Measurements from ENCODE around the gene GABBR2.

The GABBR2 gene

DNA sequence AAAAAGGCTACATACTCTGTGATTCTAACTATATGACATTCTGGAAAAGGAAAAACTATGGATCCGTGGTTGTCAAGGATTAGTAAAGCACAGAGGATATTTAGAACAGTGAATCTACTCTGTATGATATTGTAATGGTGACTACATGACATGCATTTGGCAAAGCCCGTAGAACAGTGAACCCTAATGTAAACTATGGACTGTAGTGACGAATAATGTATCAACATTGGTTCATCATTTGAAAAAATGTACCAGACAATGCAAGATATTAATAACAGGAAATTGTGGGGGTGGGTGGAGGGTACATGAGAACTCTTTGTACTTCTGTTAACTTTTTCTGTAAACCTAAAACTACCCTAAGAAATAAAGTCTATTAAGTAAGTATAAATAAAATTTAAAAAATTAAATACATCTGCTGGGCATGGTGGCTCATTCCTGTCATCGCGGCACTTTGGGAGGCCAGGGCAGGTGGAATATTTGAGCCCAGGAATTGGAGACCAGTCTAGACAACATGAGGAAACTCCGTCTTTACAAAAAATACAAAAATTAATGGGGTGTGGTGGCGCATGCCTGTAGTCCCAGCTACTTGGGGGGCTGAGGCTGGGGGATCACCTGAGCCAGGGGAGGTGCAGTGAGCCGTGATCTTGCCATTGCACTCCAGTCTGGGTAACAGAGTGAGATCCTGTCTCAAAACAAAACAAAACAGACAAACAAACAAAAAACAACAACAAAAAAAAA is 351.6 kb downstream of the GABBR2 start:
- no peak for DNase-seq (ENCODE audit: low read depth in 4 of 4, low spot score in 1 of 4)

DNA sequence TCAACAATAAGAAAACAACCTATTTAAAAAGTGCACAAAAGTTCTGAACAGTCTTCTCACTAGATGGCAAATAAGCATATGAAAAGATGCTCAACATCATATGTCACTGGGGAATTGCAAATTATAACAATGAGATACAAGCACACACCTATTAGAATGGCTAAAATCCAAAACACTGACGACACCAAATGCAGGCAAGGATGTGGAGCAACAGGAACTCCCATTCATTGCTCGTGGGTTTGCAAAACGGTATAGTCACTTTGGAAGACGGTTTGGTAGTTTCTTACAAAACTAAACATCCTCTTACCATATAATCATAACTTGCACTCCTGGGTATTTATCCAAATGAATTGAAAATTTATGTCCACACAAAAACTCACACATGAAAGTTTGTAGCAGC is 352.4 kb downstream of the GABBR2 start:
- DNase-seq (ENCODE audit: low read depth in 4 of 4, low spot score in 1 of 4), result no peak

DNA sequence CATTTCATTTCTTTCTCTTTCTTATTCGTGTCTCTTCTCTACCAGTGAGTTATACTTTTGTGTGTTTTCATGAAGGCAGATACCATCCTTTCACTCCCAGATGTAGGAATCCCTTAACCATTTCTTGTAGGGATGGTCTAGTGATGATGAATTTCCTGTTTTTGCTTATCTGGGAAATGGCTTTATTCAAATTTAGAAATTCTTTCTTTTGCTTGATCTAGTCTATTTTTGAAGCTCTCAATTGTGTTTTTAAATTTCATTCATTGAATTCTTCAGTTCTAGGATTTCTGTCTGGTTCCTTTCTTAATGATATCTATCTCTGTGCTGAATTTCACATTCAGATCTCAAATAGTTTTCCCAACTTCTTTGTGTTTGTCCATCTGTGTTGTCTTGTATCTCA is 357.4 kb downstream of the GABBR2 start:
- DNase-seq (ENCODE audit: low read depth in 4 of 4, low spot score in 1 of 4), result no peak

DNA sequence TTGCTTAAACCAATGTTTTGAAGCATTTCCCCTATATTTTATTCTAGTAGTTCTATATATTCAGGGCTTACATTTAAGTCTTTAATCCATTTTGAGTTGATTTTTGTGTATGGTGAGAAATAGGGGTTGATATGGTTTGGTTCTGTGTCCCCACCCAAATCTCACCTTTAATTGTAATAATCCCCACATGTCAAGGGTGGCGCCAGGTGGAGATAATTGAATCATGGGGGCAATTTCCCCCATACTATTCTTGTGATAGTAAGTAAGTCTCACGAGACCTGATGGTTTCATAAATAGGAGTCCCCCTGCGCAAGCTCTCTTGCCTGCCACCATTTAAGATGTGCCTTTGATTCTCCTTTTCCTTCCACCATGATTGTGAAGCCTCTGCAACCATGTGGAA is 361.1 kb downstream of the GABBR2 start:
- no peak for DNase-seq (ENCODE audit: low read depth in 4 of 4, low spot score in 1 of 4)

DNA sequence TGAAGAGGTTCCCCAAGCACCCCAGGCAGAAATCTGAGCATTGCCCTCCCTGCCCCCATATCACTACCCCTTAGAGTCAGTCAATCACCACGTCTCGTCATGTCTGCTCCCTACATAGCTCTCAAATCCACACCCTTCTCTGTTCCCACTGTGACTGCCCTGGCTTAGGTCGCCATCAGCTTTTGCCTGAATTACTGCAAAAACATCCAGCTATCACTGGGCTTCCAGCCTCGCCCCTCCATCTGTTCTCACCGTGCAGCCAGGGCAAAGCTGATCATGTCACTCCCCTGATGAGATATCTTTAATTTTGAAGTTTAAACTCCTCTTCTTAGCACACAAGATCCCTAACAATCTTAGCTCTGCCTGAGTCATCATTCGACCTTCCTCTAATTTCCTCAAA is 363.7 kb downstream of the GABBR2 start:
- DNase-seq (ENCODE audit: low read depth in 4 of 4, low spot score in 1 of 4), result no peak

DNA sequence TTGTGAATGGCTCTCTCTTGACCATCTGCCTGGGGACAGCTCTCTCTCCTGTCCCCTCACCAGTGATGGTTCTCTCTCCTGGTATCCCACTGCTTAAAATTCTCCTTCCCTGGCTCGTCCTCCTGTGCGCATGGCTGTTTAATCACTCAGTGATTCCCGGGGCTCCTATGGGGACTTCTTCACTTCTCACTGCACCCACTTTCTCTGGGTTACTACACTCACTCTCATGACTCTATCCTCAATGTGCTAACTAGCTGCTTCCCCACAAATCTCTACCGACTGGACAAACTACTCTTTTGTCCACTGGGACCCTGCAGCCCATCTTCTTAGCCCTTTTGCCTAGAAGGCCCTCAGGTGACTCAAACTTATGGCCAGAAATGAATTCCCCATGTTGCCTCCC is 364.2 kb downstream of the GABBR2 start:
- no peak for DNase-seq (ENCODE audit: low read depth in 4 of 4, low spot score in 1 of 4)

DNA sequence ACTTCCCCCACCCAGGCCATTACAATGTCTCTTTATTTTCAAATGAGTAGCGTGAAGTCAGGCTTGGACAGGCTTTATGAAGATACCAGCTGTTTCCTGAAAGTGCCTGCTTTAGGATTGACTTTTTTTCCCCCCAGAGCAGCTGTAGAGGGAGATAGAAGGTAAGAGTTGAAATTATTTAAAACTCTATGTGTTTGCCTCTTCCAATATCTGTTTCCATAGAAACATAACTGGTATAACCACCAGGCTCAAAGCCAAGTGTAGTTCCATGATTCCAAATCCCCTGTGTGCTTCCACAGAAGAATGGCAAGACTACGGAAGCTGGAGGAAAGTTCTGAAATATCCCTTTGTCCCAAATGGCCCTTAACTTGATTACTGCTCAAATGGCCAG is 365.9 kb downstream of the GABBR2 start:
- DNase-seq (ENCODE audit: low read depth in 4 of 4, low spot score in 1 of 4), result no peak

DNA sequence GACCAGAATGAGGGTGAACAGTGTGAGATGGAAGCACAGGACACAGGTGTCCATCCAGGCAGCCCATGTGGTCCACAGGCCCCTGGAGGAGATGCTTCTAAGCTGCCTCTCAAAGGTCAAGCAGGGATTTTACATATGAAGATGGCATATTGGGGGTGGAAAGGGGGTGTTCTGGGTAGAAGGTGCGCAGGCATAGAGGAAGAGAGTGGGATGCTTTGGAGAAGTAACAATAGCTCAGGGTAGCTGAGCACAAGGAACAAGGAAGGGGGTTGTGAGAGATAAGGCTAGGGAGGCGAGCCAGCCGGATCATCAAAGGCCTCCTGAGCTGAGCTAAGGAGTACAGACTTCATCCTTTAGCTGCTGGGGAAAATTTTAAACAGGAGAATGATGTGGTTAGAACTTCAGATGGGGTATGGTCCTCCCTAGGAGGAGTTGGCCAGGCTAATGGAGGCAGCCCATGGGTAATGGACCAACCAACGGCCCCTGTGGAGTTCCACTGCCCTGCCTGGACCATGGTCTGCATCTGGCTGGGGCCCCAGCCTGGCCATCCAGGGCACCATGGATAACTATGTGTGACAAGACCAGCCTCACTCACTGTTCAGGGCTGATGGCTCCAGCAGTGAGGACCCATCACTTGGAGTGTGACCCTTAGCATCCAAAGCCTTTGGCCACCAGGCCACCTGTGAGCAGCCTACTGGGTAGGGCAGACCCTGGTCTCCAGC is 366.5 kb downstream of the GABBR2 start:
- no peak for DNase-seq (ENCODE audit: low read depth in 4 of 4, low spot score in 1 of 4)

DNA sequence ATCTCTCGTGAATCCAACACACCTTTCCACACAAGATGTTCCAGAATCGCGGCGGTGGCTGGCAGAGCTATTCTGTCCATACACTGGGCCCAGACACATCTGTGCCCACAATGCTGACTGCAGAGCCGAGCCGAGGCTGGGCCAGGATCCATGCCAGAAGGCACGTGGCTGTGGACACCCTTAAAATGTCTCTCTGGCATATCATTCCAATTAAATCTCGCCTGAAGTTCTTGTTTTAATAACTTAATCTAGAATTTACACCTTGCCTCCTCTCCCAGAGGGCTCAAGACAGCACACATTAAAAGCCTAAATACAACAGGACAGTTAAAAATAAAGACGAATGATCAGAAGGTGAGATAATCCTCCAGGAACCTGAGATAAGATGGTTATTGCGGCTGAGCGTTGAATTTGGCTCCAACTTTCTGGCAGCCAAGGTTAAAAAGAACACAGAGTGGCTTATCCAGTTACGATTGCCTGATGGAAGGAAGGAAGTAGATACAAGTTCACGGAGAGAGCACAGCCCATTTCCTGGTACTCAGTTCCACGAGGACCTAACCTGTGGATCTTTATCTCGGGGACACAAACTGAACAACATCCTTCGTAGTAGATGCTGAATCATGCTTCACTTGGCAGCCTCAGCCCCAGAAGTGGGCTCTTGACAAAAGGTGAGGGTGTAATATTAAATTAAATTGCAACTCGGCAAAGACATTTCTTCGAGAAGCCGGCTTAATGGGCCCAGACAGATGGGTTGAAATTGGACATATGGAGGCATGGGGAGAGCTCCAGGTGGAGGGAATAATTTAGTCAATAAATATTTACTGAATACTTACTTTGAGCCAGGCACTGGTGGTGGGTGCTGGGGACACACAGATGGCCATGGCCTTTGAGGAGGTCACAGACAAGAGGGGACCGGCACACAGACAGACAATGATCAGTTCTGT is 367.3 kb downstream of the GABBR2 start:
- DNase-seq (ENCODE audit: low read depth in 4 of 4, low spot score in 1 of 4), result no peak

DNA sequence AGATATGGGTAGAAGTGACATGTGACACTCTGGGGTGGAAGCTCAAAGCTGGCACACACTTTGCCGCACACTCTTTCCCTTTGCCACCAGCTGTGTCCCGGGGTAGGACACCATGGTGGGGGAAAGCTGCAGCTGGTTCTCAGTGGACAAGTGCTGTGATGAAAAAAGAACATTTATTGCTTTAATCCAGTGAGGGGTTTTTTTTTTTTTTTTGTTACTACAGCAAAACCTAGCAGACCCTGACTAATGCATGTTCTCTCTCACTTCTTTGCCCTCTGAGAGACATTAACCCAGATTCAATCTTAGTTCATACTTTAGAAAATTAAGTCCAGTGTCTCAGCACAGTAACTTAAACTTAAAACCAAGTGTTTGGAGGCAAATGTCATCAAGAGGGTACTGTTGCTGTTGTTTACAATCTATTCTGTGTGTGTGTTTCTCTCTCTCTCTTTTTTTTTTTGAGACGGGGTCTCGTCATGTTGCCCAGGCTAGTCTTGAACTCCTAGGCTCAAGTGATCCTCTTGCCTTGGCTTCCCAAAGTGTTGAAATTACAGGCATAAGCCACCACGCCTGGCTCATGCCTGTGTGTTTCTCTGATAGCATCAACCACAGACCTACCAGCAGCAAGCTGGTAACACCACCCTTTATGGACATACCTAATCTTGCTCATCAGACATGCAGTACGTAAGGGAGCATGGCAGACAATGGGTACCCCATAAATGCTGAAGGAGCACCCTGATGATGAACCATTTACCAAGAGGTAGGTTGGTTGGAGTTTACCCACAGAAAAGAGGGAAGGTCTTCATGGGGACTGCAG is 368.5 kb downstream of the GABBR2 start:
- DNase-seq (ENCODE audit: low read depth in 4 of 4, low spot score in 1 of 4), result no peak

DNA sequence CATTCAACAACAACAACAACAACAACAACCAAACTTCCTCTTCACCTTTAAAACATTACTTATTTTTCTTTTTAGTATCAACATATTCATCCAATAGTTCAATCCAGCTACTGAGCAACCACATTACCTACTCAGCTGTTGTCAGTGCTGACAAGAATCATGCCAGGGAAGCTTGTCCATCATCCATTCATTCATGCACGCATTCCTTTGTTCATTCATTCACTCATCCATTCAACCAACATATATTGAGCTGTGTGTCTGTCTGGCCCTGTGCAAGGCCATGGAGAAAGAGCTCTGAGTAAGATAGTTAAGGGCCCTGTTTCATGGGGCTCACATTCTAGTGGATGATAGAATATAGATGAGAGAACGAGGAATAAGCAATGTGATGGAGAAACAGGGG is 373.1 kb downstream of the GABBR2 start:
- no peak for DNase-seq (ENCODE audit: low read depth in 4 of 4, low spot score in 1 of 4)

DNA sequence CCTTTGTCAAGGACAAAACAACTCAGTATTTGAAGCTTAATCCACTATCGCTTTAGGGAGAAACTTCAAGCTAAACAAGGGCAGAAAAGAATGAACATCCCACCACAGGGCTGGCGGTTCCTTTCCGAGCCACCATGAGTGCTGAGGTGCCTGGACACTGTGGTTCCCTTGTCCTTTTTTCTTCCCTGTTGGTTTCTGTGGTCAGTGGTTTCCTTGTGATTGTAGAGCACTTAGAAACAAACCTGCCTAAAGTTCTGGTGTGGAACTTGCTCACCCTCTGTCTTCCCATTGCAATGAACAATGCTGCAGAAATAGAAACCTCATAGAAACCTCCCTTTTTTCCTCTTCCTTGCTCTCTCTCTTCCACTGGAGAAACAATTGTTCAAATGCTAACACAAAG is 373.9 kb downstream of the GABBR2 start:
- no peak for DNase-seq (ENCODE audit: low read depth in 4 of 4, low spot score in 1 of 4)

DNA sequence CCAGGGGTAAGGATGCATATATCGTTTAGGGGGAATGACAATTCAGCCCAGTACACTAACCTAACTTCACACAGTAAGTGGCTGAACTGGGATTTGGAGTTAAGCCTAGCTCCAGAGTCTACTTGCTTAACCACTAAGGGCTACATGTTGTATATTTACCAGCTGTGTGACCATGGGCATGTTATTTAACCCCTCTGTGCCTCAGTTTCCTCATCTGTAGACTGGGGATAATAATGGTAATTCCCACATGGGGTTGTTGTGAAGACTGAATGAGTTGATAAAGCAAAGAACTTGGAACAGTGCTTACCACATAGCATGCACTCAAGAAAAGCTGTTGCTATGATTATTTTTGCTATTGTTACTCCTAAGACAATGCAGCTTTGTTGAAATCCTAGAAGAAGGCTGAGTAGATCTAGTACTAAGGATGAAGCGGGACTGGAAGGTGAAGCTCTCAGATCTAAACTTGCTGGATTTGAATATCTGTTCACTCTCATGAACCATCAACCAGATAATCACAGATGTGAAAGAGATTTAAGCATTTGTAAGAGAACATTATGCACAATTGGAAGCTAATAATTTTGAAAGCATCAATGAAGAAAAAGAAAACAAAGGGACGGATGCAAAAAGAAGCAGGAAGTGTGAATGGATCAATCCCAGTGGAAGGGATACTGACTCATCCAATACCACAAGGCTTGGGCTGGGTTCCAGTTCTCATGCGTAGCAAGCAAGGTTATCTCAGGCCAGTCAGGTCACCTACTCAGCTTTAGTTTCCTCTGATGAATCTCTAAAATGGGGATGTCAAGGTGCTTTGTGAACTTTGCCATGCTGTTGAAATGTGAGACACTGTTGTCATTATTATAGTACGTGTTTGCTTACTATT is 374.8 kb downstream of the GABBR2 start:
- no peak for DNase-seq (ENCODE audit: low read depth in 4 of 4, low spot score in 1 of 4)

DNA sequence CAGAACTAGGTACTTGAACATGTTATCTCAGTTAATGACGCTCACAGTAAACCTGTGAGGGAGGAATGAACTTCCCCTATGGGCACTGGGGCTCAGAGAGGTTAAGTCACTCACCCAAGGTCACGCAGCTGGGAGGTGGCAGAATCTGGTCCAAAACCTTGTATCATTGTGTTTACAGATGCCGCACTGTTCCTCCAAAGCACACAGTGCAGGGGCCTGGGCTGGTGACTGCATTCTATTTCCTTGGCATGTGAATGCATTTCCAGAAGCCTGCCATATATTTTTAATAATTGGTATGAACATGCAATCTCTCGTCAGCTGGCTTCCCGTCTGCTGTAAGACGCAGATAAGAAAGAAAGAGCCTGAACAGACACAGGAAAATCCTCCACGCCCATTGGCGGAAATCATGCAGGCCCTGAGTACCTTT is 376.3 kb downstream of the GABBR2 start:
- no peak for DNase-seq (ENCODE audit: low read depth in 4 of 4, low spot score in 1 of 4)

DNA sequence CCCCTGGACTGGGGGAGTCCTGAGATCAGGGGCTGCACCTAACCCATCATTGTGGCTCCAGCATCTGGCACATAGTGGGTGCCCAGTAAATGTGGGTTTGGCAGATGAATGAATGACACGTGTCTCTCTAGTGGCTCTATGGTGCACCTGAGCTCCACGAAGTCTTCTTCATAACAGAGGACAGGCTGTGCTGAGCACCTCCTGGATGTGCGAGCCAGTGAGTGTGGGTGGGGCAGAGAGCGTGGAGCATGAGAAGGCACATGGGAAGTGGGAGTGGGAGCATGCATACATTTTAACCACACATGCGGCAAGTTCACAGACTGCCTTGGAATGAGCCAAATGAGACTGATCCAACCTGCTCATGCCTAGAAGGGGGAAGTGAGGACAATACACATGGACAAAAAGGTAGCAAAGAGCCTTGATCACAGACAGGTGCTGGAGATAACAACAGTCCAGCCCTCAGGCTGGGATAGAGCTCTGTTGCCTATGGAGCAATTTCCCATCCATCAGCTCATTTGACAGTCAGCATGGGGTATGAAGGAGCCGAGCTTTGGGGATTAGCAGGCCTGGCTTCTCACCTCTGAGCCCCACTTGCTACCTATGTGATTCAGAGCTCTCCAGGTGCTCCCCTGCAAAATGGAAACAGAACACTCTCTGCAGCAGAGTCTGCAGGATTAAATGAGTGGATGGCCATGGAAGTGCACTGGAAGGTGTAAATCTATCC is 377.0 kb downstream of the GABBR2 start:
- DNase-seq (ENCODE audit: low read depth in 4 of 4, low spot score in 1 of 4), result no peak

DNA sequence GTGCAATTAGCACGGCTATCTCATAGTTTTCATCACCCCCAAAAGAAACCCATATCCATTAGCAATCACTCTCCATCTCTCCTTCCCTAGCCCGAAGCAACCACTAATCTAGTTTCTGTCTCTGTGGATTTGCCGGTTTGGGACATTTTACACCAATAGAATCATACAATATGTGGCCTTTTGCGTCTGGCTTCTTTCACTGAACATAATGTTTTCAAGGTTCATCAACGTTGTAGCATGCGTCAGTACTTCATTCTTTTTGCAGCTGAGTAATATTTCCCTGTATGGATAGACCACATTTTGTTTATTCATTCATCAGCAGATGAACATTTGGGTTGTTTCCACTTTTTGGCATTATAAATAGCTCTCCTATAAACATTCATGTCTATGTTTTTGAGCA is 377.9 kb downstream of the GABBR2 start:
- DNase-seq (ENCODE audit: low read depth in 4 of 4, low spot score in 1 of 4), result no peak

DNA sequence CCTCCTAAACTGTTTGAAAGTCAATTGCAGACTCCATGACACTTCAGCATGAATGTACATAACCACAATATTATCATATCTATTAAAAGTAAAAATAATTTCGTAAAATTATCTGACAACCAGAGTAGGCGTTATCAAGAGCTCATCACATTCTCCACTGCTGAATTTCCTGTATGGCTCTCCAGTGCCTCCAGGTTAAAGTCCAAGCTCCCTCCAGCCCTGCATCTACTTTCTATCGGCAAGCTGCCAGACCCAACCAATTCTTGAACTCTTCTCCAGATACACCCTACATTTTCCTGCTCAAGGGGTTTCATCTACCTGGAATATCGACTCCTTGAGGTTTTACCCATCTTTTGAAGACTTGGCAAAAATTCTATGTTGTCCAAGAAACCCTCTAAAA is 378.8 kb downstream of the GABBR2 start:
- no peak for DNase-seq (ENCODE audit: low read depth in 4 of 4, low spot score in 1 of 4)

DNA sequence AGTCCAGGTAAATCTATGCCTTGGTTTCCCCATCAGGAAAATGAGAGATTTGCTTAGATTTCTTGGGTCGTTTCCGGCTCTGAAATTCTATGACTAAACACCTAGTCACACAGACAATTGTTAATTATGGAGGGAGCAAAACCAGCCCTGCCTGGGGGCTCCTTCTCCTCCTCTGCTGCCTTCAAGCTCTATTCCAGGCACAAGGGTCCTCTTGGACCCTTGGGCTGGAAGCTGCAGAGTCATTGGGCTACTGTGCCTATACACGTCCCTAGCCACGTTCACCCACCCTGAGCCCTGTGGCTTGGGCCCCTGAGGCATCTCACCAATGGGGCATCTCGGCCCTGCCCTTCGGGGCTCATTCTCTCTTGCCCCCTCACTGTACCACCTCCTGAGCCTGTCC is 379.5 kb downstream of the GABBR2 start:
- no peak for DNase-seq (ENCODE audit: low read depth in 4 of 4, low spot score in 1 of 4)

DNA sequence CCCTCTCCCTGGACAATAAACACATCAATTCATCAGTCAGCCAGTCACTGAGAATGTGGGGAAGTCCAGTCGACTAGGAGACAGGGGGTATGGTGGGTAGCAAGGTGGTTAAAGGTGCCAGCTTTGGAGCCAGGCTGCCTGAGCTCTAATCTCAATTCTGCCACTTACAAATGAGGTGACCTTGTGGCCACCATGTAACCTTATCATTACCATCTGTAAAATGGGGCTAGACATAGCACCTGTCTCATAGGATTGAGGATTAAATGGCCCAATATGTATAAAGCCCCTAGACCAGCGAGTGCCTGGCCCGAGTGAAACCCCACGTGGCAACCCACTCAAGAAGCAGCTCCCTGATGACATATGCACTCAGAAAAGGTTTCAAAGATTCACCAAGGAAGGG is 380.0 kb downstream of the GABBR2 start:
- no peak for DNase-seq (ENCODE audit: low read depth in 4 of 4, low spot score in 1 of 4)
